Right renal pelvis (tissue), 4 donors: ENCODE results near the gene TEP1. TPM values are rescaled to one million over a fixed set of nuclear protein-coding genes. Genes with fewer than 3 reads are reported as not detected.
"Not testable (repeated sequence)": the region's sequence is repeated elsewhere in the genome, so short reads cannot be mapped to it uniquely, and the experiment has no call there.

ENCODE experiments used
- DNase-seq, 4 donors: peaks; one replicate each; pipeline ENCODE4 v3.0.0-alpha.2; 2013; ENCODE audit warnings: low read depth in 4 of 4, low spot score in 3 of 4, missing footprints in 1 of 4
- polyA plus RNA-seq, 4 donors: library from polyadenylated mRNA; unstranded; fragments of 120-200 nt; gene quantifications; one replicate each; pipeline ENCODE4 v1.2.1, GENCODE V29; 2013; ENCODE audit not compliant: insufficient read length in 4 of 4

TEP1 gene
- polyA plus RNA-seq: 10 to 100 TPM; 14.4 to 22.5 (median 17.6) TPM

DNA sequence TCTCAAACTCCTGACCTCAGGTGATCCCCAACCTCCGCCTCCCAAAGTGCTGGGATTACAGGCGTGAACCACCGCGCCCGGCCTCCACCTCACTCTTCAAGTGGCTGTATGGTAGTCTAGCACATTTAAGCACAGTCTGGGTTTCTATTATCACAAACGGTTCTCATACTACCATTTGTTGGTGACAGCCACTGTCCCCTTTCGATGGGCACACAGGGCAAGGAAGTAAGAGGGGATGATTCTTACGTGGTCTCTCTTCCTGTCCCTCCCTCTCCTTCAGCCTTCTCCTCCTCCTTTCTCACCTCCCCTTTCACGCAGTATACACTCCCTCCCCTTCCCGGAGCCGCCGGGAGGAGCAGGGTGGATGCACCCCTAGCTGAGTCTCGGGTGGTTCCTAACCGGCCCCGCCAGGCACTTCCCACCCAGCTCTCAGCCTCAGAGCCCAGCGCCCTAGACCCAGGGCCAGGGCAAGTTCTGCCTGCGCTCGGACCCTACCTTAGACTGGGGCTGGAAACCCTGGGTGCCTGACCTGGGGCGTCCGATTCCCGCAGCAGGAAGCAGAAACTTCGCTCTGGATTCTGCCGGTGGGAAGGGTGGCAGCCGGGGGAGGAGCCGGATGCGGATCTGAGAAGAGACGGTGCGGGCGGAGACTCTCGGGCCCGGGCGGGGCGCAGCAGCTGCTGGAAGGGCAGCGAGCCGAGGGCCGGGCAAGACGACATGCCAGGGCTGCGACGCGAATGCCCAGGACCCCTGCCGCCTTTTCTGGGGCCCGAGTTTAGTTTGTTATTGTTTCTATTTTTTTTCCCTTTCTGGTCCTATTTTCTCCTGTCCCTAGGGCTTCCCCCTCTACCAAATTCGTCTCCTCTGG is at the start of gene TEP1:
TEP1 (minus strand) TSS at position 626 of the 868 bp plus-strand sequence. CDS start 5,062 bp downstream, outside the sequence.
- peak; percentile 51 to 74 (median 66) for DNase-seq

DNA sequence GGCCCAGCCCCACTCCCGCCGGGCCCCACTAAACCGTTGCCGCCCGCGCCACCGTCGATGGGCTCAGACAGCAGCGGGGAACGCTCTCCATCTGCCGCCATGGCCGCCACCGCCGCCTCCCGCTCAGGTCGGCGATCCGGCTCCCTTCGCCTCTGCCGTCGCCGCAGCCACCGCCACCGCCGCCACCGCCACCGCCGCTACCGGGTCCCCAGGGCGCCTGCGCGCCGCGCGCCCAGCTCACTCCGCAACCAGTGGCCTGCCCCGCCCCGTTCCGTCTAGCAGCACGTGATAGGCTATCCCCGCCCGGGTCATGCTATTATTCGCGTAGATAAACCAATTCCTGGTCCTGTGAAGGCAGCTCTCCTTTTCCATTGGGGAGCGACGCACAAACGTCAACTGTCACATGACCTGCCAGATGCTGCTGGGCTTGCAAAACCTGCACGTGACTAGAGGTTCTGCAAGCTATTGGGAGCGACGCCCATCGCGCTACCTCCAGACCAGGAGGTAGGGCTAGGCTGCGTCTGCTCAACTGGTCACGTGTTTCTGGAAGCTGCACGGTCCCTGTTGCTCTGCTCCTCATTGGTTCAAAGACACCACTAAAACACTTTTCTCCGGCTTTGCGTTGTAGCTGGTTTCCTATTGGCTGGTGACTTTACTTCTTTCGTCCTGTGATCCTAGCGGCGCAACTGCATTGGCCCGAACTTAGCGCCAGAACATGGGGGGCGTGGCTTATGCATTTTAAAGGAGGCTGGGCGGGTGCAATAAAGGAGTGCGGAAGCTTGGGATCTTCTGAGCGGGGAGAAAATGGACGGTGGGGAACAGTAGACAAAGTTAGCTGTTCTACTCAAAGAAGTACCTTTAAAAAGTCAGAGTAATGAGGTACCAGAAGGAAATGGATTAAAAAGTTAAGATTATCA is 48.2 kb upstream of the TEP1 start, which contains the start of gene PIP4P1:
PIP4P1 (minus strand) TSS at position 210 of the 917 bp plus-strand sequence; CDS start at position 101, 109 bp downstream.
- DNase-seq: peak; percentile 95 to 99 (median 99)

DNA sequence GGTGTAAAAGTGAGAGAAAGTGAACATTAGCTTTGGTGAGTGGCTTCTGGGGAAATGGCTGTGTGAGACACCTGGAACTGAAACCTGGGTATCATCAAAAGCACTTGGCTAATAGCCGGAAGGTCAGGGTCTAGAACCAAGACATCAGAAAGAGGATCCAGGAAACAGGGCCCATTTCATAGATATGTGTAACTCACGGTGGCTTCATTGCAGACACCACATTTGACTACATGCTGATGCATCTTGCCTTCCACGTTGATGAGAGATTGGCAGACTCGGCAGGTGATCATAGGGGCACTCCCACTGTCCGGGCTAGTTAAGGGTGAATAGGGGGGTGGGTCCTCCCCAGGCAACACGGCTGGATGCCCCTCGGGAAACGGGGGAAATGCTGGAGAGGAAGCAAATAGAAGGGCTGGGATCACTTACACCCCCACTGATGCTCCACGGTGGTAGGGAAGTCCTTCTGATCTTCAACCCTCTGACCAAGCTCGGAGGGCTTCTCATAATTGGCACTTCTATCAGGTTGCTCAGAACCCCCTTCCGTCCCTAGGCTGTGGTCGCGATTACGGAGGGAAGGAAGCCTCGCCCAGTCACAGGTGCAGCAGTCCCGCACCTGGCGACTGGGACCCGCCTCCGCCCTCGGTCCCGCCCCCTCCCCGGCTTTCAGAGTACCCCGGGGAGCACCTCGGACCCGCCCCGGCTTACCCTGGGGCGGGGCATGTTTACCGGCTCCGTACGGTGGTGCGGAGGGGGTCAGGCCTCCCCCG is 47.3 kb upstream of the TEP1 start:
- peak in 1 of 4 donors; percentile 5 for DNase-seq

DNA sequence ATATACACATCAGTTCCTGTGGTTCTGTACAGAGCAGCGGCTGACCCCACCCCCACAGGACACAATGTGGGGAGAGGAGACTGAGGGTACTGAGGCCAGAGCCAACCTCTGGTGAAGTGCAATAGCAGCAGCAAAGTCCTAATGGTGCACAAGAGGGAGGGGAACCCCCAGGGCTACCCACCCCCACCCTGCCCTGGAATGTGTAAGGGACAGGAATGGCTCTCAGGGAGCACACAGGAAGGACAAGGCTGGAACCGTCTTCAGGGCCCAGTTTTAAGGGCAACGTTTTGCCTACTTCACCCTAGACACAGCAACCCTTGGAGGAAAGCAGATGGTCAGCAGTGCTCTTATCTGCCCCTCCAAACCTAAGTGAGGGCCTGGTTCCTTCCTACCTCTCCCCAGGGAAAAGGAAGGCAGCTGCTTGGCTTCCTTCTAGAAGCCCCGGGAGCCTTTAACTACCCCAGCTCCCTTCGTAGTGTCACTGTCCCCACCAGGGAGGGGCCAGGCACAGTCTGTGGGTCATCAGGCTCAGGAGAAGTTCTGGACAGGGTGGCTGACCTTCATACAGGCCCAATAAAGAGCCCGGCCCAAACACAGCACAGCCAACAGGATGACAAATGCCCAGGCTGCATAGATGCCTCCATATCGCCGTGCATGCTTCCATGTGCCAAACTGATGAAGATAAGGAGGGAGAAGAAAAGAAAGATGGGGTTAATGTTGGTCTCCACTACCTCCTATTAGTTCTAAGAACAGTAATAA is 44.9 kb upstream of the TEP1 start:
- no peak for DNase-seq

- no peak for DNase-seq
Measured at GRCh38 chr14:20456971-20457370, 43.7 kb upstream of the TEP1 start.

- DNase-seq: no peak
Measured at GRCh38 chr14:20455355-20456300, 42.3 kb upstream of the TEP1 start.

GRCh38 chr14:20454516-20455354 is 41.4 kb upstream of the TEP1 start, which contains the start of the genes APEX1 and OSGEP:
Gene APEX1, plus strand, starts transcription at chr14:20455226. Its CDS starts 420 bp downstream, at chr14:20455646.
Gene OSGEP, minus strand, starts transcription at chr14:20454812. Its CDS starts 129 bp downstream, at chr14:20454683.
- DNase-seq: peak; percentile 97 to 99 (median 98)

- DNase-seq: not testable (repeated sequence)
Measured at GRCh38 chr14:20452831-20453230, 39.5 kb upstream of the TEP1 start.

GRCh38 chr14:20446889-20447288 is 33.6 kb upstream of the TEP1 start:
- DNase-seq: no peak

- DNase-seq: not testable (repeated sequence)
Measured at GRCh38 chr14:20443650-20444049, 30.3 kb upstream of the TEP1 start.

- DNase-seq: no peak
Measured at GRCh38 chr14:20441461-20441860, 28.2 kb upstream of the TEP1 start.

- no peak for DNase-seq
Measured at GRCh38 chr14:20440882-20441281, 27.6 kb upstream of the TEP1 start.

DNA sequence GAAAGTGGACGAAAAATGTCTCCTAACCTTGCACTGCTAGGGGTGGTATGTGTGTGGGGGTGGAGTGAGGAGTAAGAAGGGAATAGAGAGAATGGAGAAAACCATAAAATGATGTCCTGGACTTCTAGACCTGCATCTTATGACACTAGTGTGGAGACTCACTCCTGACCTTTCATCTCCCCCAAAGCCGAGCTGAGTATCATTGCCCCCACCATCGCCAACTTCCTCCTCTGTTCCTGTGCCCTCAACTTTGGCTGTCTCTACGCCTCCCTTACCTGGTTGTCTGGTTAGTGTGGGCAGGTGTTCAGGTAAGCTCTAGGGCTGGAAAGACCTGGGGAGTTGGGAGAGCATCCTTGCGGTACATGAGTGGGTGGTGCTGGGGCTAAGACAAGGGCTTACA is 27.2 kb upstream of the TEP1 start:
- no peak for DNase-seq

DNA sequence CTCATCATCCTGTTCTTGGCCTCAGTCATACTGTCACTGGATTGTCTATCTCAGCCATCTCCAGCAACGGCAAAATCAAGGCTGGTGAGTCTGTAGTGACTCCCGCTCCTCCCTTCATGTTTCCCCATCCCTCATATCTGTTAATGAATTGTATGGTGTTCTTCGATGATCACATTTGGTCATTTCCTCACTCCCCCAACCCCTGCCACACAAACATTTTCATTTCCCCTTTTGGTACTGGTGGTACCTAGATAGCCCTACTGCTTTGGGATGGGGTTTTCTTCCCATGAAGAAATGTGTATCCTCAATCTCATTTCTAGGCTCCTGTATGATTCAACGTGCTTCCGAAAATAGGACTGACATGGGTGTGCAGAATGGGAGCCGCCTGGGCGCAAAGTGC is 25.4 kb upstream of the TEP1 start:
- no peak for DNase-seq

- DNase-seq: no peak
Measured at GRCh38 chr14:20436363-20436755, 23.1 kb upstream of the TEP1 start.

DNA sequence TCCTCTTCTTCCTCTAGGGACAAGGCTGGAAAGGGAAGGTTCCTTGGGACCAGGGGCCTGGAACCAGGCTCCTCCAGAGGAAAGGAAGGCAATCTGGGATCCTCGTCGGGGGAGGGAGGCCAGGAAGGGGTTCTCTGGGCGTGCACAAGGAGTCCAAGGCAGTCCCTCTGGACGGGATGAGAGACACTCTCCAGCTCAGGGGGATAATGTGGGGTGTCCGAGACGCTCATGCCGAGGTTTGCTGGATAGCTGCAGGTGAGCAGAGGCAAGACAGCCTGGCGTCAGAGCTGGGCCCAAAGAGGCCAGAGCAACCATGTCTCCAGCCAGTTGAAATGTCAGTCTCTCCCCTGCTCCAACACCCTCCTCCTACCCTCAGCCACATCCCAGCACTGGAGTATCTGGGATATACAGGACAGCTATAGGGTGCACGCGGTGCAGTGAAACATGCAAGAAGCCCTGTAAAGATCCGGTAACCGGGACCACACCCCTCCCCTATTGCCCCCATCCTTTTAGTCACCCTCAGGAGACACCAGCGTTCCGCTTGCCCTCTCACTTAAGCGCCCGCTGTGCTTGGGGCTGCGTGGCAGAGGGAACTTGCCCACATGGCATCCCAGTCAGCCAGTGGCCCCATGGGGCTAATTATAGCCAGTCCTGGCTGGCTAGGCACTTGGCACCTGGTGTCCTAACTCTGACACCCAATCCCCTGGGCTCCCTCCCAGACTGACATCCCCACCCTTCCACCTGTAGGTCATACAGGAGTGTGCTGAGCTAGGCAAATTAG is 22.5 kb upstream of the TEP1 start, which contains the start of gene KLHL33:
KLHL33 (minus strand) TSS at position 585 of the 781 bp plus-strand sequence; CDS start at position 230, 355 bp downstream.
- no peak for DNase-seq
